Activated T-helper 1 cell treated with Interleukin-2 at 50 U/mL for 16 hours (primary cell): ENCODE measurements around the gene WDR38.
A peak's percentile ranks its signal among the peaks of the same experiment; 100 is the strongest.

Experiments
- DNase-seq: peaks from one replicate; pipeline ENCODE4 v3.0.0-alpha.2; 2020; ENCODE audit warnings: low read depth

Gene WDR38

GRCh38 chr9:124852829-124853531 is at the start of gene WDR38:
Gene WDR38 (plus strand): TSS chr9:124853460. CDS start chr9:124853532, 72 bp downstream.
- DNase-seq = peak; percentile 64

GRCh38 chr9:124803911-124804310 is 49.3 kb upstream of the WDR38 start:
- DNase-seq = no peak

GRCh38 chr9:124805186-124805585 is 48.1 kb upstream of the WDR38 start:
- DNase-seq = no peak

GRCh38 chr9:124808246-124808956 is 44.9 kb upstream of the WDR38 start:
- DNase-seq = no peak

- no peak for DNase-seq
Measured at GRCh38 chr9:124809211-124809610, 44.0 kb upstream of the WDR38 start.

GRCh38 chr9:124809741-124810500 is 43.3 kb upstream of the WDR38 start:
- no peak for DNase-seq

GRCh38 chr9:124810663-124811355 is 42.5 kb upstream of the WDR38 start:
- DNase-seq = no peak

GRCh38 chr9:124812441-124812876 is 40.8 kb upstream of the WDR38 start:
- DNase-seq = no peak

GRCh38 chr9:124813041-124813440 is 40.2 kb upstream of the WDR38 start:
- no peak for DNase-seq

GRCh38 chr9:124813501-124814163 is 39.6 kb upstream of the WDR38 start:
- no peak for DNase-seq

GRCh38 chr9:124814164-124814535 is 39.1 kb upstream of the WDR38 start:
- DNase-seq = no peak

GRCh38 chr9:124815601-124816000 is 37.7 kb upstream of the WDR38 start:
- no peak for DNase-seq

GRCh38 chr9:124818431-124819281 is 34.6 kb upstream of the WDR38 start:
- no peak for DNase-seq

- DNase-seq = no peak
Measured at GRCh38 chr9:124820698-124821623, 32.3 kb upstream of the WDR38 start.

GRCh38 chr9:124828489-124829333 is 24.5 kb upstream of the WDR38 start:
- no peak for DNase-seq

GRCh38 chr9:124829334-124829669 is 24.0 kb upstream of the WDR38 start:
- DNase-seq = no peak

GRCh38 chr9:124830593-124830992 is 22.7 kb upstream of the WDR38 start:
- no peak for DNase-seq

GRCh38 chr9:124831642-124832364 is 21.5 kb upstream of the WDR38 start:
- DNase-seq = no peak
